Peyer's patch (tissue), 4 donors: ENCODE measurements around the gene ZNF547.

Source experiments
- POLR2A ChIP-seq, 2 donors: fragments of 450-650 bp; IDR thresholded peaks; one replicate each; pipeline ENCODE4 v1.5.1; 2017; ENCODE audit warnings: antibody characterized with exemption in 2 of 2, mild to moderate bottlenecking in 2 of 2, moderate library complexity in 2 of 2
- TF ChIP-seq, protein P1 (sequence below), 6 experiments: fragments of 450-650 bp in 4 of 6; fragments of 200-600 bp in 2 of 6; sonication (generic) in 1 of 6; IDR thresholded peaks; one replicate each; pipeline ENCODE4 v1.5.1; 2017 to 2019; ENCODE audit warnings: antibody characterized with exemption in 6 of 6, mild to moderate bottlenecking in 3 of 6, moderate library complexity in 1 of 6

DNA sequence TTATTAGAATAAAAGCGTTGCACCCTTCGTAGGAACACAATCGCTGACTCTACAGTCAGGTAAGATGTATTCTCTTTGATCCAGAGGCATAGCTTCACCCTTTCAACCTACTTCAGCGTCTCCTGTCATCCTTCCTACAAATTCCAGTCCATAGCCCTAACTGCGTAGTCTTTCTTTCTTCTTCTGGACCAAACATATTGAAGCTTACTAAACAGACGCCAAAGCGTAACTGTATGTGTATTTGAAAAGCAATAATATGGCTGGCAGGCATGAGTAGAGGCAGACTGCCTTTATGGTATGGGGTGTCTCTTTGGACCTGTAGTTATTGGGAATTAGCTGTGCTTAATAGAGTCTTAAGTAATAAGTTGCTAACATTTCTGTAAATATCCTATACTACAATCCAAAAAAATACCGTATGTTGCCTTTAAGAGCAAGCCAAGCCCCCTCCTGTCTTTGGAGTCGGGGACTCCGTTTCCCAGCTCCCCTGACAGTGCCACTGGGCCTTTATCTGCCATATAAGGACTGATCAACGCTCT lies 25.9 kb downstream of the ZNF547 start:
- TF ChIP-seq, protein P1, sequence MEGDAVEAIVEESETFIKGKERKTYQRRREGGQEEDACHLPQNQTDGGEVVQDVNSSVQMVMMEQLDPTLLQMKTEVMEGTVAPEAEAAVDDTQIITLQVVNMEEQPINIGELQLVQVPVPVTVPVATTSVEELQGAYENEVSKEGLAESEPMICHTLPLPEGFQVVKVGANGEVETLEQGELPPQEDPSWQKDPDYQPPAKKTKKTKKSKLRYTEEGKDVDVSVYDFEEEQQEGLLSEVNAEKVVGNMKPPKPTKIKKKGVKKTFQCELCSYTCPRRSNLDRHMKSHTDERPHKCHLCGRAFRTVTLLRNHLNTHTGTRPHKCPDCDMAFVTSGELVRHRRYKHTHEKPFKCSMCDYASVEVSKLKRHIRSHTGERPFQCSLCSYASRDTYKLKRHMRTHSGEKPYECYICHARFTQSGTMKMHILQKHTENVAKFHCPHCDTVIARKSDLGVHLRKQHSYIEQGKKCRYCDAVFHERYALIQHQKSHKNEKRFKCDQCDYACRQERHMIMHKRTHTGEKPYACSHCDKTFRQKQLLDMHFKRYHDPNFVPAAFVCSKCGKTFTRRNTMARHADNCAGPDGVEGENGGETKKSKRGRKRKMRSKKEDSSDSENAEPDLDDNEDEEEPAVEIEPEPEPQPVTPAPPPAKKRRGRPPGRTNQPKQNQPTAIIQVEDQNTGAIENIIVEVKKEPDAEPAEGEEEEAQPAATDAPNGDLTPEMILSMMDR (IDR thresholded peaks at IDR 0.05) = no peak
- no peak for TF ChIP-seq POLR2A (IDR thresholded peaks at IDR 0.05)
